OCI-LY1 (cell line): ENCODE measurements around the gene C2orf74.

ENCODE experiments used
- EZH2 ChIP-seq: fragments of 200-600 bp; sonication (generic), shearing (Covaris generic); IDR thresholded peaks from 2 replicates; pipeline ENCODE4 v1.8.0; 2017; ENCODE audit warnings: borderline replicate concordance, mixed run types, mild to moderate bottlenecking, antibody characterized with exemption, low read length, moderate library complexity, mixed read lengths
- TF ChIP-seq, protein P1 (sequence below): fragments of 200-600 bp; sonication (generic), shearing (Covaris generic); IDR thresholded peaks from 2 replicates; pipeline ENCODE4 v1.5.1; 2017; ENCODE audit warnings: mild to moderate bottlenecking, antibody characterized with exemption, low read length, moderate library complexity, mixed read lengths

DNA sequence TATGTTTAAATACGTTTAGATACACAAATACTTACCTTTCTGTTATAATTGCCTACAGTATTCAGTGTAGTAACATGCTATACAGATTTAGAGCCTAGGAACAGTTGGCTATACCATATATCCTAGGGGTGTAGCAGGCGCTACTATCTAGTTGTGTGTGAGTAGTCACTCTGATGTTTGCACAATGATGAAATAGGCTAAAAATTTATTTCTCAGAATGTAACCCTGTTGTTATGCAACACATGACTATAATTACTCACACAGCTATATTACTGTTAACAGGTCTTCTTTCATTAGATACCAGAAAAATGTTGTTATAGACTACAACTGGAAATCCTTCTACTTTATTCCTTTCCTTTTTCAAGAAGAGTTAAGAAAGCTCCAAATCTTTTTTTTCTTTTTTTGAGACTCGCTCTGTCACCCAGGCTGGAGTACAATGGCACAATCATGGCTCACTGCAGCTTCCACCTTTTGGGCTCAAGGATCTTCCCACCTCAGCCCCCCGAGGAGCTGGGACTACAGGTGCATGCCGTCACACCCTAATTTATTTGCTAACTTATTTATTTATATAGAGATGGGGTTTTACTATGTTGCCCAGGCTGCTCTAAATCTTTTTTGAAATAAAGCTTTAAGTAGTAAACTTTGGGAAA, 48.5 kb downstream of the C2orf74 start:
- TF ChIP-seq EZH2: no peak
- TF ChIP-seq, protein P1, sequence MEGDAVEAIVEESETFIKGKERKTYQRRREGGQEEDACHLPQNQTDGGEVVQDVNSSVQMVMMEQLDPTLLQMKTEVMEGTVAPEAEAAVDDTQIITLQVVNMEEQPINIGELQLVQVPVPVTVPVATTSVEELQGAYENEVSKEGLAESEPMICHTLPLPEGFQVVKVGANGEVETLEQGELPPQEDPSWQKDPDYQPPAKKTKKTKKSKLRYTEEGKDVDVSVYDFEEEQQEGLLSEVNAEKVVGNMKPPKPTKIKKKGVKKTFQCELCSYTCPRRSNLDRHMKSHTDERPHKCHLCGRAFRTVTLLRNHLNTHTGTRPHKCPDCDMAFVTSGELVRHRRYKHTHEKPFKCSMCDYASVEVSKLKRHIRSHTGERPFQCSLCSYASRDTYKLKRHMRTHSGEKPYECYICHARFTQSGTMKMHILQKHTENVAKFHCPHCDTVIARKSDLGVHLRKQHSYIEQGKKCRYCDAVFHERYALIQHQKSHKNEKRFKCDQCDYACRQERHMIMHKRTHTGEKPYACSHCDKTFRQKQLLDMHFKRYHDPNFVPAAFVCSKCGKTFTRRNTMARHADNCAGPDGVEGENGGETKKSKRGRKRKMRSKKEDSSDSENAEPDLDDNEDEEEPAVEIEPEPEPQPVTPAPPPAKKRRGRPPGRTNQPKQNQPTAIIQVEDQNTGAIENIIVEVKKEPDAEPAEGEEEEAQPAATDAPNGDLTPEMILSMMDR: no peak
